ENCODE measurements around the gene MC1R. TPM values are rescaled to one million over a fixed set of nuclear protein-coding genes. Genes with fewer than 3 reads are reported as not detected.
"Not testable (repeated sequence)": the region's sequence is repeated elsewhere in the genome, so short reads cannot be mapped to it uniquely, and the experiment has no call there.

MC1R gene
- 5.6 and 6.5 TPM in 2 replicates for total RNA-seq (2014; rRNA removed; shearing (Covaris generic))

DNA sequence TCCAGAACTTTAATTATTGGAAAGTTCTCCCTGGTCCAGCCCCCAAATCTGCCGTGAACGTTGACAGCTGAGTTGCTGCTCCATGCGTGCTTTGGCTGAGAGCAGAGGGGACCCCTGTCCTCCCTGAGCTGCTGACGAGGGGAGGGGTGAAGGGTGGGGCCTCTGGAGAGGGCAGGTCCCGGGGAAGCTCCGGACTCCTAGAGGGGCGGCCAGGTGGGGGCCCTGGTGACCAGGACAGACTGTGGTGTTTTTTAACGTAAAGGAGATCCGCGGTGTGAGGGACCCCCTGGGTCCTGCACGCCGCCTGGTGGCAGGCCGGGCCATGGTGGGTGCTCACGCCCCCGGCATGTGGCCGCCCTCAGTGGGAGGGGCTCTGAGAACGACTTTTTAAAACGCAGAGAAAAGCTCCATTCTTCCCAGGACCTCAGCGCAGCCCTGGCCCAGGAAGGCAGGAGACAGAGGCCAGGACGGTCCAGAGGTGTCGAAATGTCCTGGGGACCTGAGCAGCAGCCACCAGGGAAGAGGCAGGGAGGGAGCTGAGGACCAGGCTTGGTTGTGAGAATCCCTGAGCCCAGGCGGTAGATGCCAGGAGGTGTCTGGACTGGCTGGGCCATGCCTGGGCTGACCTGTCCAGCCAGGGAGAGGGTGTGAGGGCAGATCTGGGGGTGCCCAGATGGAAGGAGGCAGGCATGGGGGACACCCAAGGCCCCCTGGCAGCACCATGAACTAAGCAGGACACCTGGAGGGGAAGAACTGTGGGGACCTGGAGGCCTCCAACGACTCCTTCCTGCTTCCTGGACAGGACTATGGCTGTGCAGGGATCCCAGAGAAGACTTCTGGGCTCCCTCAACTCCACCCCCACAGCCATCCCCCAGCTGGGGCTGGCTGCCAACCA, at the start of gene MC1R:
MC1R (plus strand) TSS at position 410 of the 895 bp plus-strand sequence; CDS start at position 807, 397 bp downstream.
- Histone ChIP-seq H3K4me3 (ENCODE audit: insufficient read depth, low read depth, low read length) (peak within 1 kb of the TSS; percentile 61), H3K36me3 (replicated peaks; ENCODE audit: control insufficient read depth, insufficient read depth, low read length) (no peaks in the 10 kb centered on the region; the same call in 1 of the 2 replicates), H3K27me3 (ENCODE audit: control insufficient read depth, insufficient read depth, low read length) (peaks cover 4% of the 10 kb centered on the region; the same call in 1 of the 2 replicates)
- DNase-seq = peak; percentile 88

DNA sequence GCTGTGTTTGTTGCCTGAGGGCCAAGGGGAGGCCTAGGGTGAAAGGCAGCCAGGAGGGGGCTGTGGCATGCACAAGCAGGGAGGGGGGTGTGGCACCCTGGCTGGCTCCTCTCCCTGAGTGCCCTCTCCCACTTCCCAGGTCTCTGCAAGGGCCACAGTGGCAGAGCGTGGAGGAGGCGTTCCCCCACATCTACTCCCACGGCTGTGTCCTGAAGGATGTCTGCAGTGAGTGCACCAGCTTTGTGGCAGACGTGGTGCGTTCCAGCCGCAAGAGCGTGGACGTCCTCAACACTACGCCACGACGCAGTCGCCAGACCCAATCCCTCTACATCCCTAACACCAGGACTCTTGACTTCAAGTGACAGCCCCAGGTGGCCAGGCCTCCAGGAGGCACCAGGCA, 48.8 kb upstream of the MC1R start:
- no peak for DNase-seq
- no peaks in the 10 kb centered on the region for H3K27me3 ChIP-seq (ENCODE audit: control insufficient read depth, insufficient read depth, low read length)
- H3K36me3 ChIP-seq (replicated peaks; ENCODE audit: control insufficient read depth, insufficient read depth, low read length) = peaks cover 1% of the 10 kb centered on the region; the same call in 1 of the 2 replicates
- no peak overlapping the region for H3K4me3 ChIP-seq (ENCODE audit: insufficient read depth, low read depth, low read length)

DNA sequence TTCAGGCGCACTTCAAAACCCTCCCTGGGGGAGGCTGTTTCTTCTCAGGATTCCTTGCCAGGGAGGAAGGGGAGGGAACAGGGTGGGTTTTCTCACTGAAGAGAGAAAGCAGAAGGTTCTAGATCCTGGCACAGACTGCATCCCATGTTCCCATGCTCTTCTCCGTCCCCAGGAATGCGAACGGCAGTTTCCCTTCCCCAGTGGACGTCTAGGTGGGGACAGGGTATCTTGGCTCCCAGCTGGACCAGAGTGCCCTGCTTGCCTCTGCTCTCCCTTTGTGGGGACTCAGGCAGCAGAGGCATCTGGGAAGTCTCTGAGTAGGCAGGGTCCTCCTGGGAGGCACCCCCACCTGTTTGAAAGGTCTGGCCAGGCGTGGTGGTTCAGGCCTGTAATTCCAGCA, 48.2 kb upstream of the MC1R start:
- DNase-seq = no peak
- no peaks in the 10 kb centered on the region for H3K27me3 ChIP-seq (ENCODE audit: control insufficient read depth, insufficient read depth, low read length)
- peaks cover 2% of the 10 kb centered on the region; the same call in 1 of the 2 replicates for H3K36me3 ChIP-seq (replicated peaks; ENCODE audit: control insufficient read depth, insufficient read depth, low read length)
- no peak overlapping the region for H3K4me3 ChIP-seq (ENCODE audit: insufficient read depth, low read depth, low read length)

DNA sequence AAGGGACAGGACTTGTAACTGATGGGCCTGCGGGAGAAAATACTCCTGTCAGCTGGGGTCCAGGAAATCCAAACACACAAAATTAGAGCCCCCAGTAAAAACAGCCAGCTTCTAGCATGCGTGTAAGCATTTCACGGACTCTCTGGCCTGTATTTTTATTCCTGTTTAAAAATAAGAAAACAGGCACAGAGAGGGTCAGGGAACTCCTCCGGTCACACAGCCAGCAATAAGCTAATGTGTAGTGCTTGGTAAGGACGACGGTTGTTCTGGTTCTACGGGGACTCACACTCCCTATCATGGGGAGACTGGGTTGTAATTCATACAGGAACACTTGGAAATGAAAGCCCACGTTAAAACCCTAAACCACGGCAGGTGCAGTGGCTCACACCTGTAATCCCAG, 46.8 kb upstream of the MC1R start:
- Histone ChIP-seq H3K4me3 (ENCODE audit: insufficient read depth, low read depth, low read length) (no peak overlapping the region), H3K36me3 (replicated peaks; ENCODE audit: control insufficient read depth, insufficient read depth, low read length) (peaks cover 3% of the 10 kb centered on the region), H3K27me3 (ENCODE audit: control insufficient read depth, insufficient read depth, low read length) (no peaks in the 10 kb centered on the region)
- no peak for DNase-seq

DNA sequence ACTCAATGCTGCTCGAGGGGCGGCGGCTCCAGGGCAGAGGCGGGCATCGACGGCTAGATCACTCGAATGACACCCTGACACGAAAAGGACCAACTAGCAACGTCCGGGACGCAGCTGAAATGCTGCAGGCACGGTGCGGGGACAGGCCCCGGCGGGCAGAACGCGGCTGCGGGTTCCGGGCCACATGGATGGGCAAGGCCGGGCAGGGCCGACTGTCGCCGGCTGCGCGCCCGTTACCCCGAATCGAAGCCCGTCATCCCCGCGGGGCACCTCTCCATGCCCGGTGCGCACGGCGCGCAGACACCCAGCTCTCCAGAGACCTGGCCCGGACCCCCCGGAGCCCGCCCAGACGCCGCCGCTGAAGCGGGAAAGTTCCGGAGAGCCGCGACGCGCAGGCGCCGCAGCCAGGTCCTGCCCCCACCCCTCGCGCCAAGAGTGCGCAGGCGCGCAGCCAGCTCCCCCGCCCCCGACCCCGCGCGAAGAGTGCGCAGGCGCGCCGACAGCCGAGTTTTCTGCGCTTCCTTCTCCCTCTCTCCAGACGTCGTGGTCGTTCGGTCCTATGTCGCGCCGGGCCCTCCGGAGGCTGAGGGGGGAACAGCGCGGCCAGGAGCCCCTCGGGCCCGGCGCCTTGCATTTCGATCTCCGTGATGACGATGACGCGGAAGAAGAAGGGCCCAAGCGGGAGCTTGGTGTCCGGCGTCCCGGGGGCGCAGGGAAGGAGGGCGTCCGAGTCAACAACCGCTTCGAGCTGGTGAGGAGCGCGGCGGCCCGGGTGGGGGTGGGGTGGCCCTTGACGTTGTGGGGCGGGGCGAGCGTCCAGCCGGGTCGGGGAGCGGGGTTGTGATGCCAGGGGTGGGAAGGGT, 45.3 kb upstream of the MC1R start, which contains the start of gene TCF25:
TCF25 (plus strand) TSS at position 484 of the 863 bp plus-strand sequence; CDS start at position 560, 76 bp downstream.
- Histone ChIP-seq H3K36me3 (replicated peaks; ENCODE audit: control insufficient read depth, insufficient read depth, low read length) (peaks cover 3% of the 10 kb centered on the region), H3K27me3 (ENCODE audit: control insufficient read depth, insufficient read depth, low read length) (no peaks in the 10 kb centered on the region), H3K4me3 (ENCODE audit: insufficient read depth, low read depth, low read length) (peak within 1 kb of the TSS; percentile 87)
- DNase-seq = peak; percentile 100

DNA sequence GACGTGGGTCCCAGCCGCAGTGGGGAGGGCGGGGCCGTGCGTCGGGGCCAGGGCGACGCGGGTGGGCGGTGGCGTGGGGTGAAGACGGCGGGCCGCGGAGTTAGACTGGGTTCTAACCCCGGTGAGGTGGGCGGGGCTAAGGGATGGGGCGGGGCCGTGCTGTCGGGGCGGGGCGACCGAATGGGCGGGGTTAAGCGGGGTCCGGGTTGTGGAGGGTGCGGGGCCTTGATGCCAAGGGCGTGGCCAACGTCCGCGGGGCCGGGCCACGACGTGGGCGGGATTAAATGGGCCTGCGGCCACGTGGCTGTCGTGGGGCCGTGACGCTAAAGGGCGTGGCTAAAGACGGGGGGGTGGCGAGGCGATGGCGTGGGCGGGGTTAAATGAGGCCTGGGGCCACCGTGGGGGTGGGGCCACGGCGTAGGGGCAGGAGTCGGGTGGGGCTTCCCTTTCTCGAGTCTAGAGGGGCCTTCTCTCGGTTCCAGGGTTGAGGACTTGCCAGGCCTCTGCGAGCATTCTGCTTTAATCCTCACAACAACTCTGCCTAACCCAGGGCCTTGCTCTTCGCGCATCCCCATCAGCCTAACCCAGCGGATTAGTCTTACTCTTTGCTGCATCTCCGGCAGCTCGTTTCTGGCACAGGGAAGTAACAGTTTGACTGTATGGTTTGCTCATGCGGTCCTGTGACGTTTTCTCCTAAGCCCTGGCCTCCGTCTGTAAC, 44.5 kb upstream of the MC1R start:
- H3K27me3 ChIP-seq (ENCODE audit: control insufficient read depth, insufficient read depth, low read length) = no peaks in the 10 kb centered on the region
- H3K36me3 ChIP-seq (replicated peaks; ENCODE audit: control insufficient read depth, insufficient read depth, low read length) = peaks cover 5% of the 10 kb centered on the region
- peak; percentile 100 for DNase-seq
- H3K4me3 ChIP-seq (ENCODE audit: insufficient read depth, low read depth, low read length) = peak overlapping the region; percentile 87

DNA sequence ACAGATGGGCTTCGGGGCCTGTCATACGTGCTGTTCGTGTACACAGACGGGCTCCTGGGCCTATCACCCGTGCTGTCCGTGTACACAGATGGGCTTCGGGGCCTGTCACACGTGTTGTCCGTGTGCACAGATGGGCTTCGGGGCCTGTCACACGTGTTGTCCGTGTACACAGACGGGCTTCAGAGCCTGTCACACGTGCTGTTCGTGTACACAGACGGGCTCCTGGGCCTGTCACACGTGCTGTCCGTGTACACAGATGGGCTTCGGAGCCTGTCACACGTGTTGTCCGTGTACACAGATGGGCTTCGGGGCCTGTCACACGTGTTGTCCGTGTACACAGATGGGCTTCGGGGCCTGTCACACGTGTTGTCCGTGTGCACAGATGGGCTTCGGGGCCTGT, 39.5 kb upstream of the MC1R start:
- not testable (repeated sequence) for DNase-seq; H3K4me3 ChIP-seq (ENCODE audit: insufficient read depth, low read depth, low read length); H3K27me3 ChIP-seq (ENCODE audit: control insufficient read depth, insufficient read depth, low read length)
- H3K36me3 ChIP-seq (replicated peaks; ENCODE audit: control insufficient read depth, insufficient read depth, low read length) = peaks cover 15% of the 10 kb centered on the region

DNA sequence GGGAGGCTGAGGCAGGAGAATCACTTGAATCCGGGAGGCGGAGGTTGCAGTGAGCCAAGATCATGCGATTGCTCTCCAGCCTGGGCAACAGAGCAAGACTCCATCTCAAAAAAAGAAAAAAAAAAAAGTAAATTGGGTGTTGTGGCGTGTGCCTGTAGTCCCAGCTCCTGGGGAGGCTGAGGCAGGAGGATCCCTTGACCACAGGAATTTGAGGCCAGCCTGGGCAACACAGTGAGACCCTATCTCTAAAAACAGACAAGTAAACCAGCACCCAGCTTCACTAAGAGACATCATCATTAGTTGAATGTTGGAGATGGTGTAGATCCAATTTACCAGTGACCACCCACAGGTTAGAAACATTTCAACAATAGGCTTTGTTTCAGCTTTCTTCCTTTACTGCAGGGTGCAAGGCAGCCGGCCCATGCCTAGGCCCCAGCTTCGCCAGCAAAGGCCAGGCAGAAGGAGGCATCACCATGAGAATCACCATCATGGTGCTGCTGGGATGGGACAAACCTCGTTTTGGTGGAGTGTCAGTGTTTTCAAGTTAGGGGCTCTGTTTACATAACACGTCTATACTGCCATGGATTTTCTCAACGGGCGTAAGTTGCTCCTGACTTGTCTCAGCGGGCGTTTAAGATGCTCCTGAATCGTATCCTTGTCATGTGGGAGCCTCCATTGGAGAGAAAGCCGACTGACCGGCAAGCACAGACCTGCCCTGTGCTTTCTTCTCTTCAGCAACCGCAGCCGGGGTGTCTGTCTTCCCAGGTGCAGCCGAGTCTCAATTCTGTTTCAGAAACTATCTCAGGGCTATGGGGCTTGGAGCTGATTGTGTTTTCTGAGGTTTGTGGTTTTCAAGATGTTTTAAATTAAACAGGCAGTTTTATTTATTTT, 37.9 kb upstream of the MC1R start:
- peak; percentile 37 for DNase-seq
- peaks cover 22% of the 10 kb centered on the region for H3K36me3 ChIP-seq (replicated peaks; ENCODE audit: control insufficient read depth, insufficient read depth, low read length)

DNA sequence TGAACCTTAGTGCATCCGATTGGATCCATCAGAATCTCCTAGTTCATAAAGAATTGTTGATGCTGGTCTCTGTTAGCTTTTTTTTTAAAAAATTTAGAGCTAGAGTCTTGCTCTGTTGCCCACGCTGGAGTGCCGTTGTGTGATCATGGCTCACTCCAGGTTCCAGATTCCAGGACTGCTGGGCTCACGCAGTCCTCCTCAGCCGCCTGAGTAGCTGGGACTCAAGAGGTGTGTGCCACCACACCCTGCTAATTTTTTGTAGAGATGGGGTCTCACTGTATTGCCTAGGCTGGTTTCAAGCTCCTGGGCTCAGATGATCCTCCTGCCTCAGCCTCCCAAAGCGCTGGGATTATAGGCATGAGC, 37.3 kb upstream of the MC1R start:
- Histone ChIP-seq H3K27me3 (ENCODE audit: control insufficient read depth, insufficient read depth, low read length) (no peaks in the 10 kb centered on the region), H3K36me3 (replicated peaks; ENCODE audit: control insufficient read depth, insufficient read depth, low read length) (peaks cover 21% of the 10 kb centered on the region), H3K4me3 (ENCODE audit: insufficient read depth, low read depth, low read length) (no peak overlapping the region)
- no peak for DNase-seq

More for the DNA sequence above, 37.9 kb upstream of the MC1R start:
- H3K4me3 ChIP-seq (ENCODE audit: insufficient read depth, low read depth, low read length) = no peak overlapping the region
- no peaks in the 10 kb centered on the region for H3K27me3 ChIP-seq (ENCODE audit: control insufficient read depth, insufficient read depth, low read length)

DNA sequence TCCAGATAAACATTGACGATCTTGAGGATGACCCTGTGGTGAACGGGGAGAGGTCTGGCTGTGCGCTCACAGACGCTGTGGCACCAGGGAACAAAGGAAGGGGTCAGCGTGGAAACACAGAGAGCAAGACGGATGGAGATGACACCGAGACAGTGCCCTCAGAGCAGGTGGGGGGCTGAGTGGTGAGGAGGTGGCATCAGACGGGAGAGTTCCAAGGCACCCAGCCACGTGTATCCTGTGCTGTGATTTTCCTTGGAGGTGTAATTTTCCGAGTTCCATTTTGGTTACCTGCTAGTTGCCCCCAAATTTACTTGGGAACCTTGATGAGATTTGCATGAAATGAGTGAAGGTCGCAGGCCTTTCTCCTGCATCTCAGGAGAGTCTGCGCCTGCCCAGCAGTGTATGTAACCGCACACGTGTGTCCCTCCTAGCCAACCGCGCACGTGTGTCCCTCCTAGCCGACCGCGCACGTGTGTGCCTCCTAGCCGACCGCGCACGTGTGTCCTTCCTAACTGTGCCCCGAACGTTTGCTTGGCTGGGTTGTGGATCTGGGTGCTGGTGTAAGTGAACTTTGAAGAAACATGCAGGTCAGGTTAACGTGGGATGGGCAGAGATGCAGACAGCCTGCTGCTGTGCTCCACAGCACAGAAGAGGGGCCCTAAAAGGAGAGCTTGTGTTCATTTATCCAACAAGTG, 35.2 kb upstream of the MC1R start:
- Histone ChIP-seq H3K36me3 (replicated peaks; ENCODE audit: control insufficient read depth, insufficient read depth, low read length) (peaks cover 30% of the 10 kb centered on the region), H3K4me3 (ENCODE audit: insufficient read depth, low read depth, low read length) (no peak overlapping the region), H3K27me3 (ENCODE audit: control insufficient read depth, insufficient read depth, low read length) (no peaks in the 10 kb centered on the region)
- DNase-seq = no peak

DNA sequence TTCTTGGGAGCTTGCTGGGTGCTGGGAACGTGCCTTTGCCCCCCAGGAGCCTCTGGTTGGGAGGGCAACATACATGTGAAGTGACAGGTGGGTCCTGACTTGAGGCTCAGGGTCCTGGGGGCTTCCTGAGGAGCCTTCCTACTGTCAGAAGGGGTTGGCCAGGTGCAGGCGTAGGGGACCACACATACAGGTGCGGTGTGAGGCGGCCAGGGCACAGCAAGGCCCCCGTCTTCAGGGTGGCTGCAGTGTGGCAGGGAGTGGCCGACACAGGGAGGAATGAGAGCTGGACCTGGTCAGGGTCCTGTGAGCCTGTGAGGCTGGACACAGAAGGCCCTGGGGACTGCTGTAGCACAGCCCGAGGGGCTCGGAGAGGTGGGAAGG, 34.6 kb upstream of the MC1R start:
- Histone ChIP-seq H3K27me3 (ENCODE audit: control insufficient read depth, insufficient read depth, low read length) (no peaks in the 10 kb centered on the region), H3K4me3 (ENCODE audit: insufficient read depth, low read depth, low read length) (no peak overlapping the region), H3K36me3 (replicated peaks; ENCODE audit: control insufficient read depth, insufficient read depth, low read length) (peaks cover 27% of the 10 kb centered on the region)
- no peak for DNase-seq

DNA sequence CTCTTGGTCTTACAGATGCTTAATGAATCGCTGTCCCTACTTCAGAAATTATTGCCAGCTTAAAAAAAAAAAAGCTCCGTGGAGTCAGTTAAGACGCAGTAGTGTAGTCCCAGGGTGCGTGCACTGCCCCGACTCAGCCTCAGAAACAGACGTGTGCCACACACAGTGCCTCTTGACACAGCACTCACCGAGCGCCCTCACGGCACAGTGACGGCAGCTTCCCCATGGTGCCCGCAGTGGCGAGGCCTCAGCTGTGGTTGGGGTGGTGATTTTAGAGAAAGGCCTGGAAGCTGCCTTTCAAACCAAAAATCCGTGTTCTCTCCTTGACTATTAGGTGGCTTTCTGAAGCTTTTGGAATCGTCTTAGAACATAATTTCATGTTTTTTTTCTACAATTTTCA, 31.4 kb upstream of the MC1R start:
- no peaks in the 10 kb centered on the region for H3K27me3 ChIP-seq (ENCODE audit: control insufficient read depth, insufficient read depth, low read length)
- peaks cover 31% of the 10 kb centered on the region for H3K36me3 ChIP-seq (replicated peaks; ENCODE audit: control insufficient read depth, insufficient read depth, low read length)
- DNase-seq = no peak
- H3K4me3 ChIP-seq (ENCODE audit: insufficient read depth, low read depth, low read length) = no peak overlapping the region

DNA sequence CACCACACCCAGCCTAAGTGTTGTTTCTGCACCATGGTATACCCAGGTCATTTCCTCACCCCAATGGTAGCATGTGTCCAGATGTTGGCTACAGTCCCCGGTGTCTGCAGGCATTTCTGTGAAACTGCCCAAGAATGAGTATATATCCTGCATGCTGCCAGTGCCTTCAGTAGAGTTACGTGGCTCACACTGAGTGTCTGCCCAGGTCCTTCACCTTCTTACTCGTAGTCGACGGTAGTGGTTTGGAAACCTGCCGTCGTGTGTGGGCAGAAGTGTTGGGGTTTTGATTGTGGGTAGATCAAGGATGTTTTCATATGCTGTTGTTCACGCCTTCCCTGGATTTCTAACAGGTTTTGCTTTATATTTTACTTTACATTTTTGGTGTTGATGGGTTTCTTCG, 28.5 kb upstream of the MC1R start:
- no peaks in the 10 kb centered on the region for H3K27me3 ChIP-seq (ENCODE audit: control insufficient read depth, insufficient read depth, low read length)
- DNase-seq = no peak
- peaks cover 20% of the 10 kb centered on the region for H3K36me3 ChIP-seq (replicated peaks; ENCODE audit: control insufficient read depth, insufficient read depth, low read length)
- no peak overlapping the region for H3K4me3 ChIP-seq (ENCODE audit: insufficient read depth, low read depth, low read length)
